Measurements from ENCODE around the gene ACD. TPM values are rescaled to one million over a fixed set of nuclear protein-coding genes. Genes with fewer than 3 reads are reported as not detected.
A peak's percentile ranks its signal among the peaks of the same experiment; 100 is the strongest.

Gene ACD
- total RNA-seq, 6 experiments from 2014 or later = 4.0 to 8.2 (median 5.9) TPM

DNA sequence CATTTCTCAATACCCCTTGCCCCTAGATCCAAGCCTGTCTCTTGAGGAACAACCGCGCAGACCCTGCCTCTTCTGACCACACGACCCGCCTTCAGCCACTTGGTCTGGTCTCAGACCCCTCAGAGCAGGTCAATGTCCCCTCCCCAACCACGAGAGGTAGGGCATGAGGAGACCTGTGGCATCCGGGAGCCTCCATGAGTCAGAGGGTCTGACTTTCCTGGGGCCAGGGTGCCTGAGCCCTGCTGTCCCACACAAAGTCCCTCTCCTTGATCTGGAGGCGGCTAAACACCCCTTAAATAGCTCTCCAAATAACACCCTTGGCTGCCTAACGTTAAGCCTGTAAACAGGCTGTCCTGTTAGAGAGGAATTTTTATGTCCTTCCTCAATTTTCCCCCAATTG, 10.0 kb downstream of the ACD start:
- no peak overlapping the region for H3K27ac ChIP-seq
- ATAC-seq (no peak), DNase-seq (no peak)
- no peak overlapping the region for H3K4me3 ChIP-seq
- no peaks in the 10 kb centered on the region for H3K36me3 ChIP-seq
- no peaks in the 10 kb centered on the region for H3K9me3 ChIP-seq
- peaks cover 0 to 5% (median 0%) of the 10 kb centered on the region in 4 donors for H3K4me1 ChIP-seq
- peaks cover 0 to 16% of the 10 kb centered on the region in 2 donors for H3K27me3 ChIP-seq
- TF ChIP-seq POLR2A (IDR thresholded peaks at IDR 0.05) (no peak), CTCF (IDR thresholded peaks at IDR 0.05) (no peak)
- 33% methylated on average over 1 of the region's 8 CpGs for WGBS (ENCODE audit: insufficient coverage, low coverage, low lambda C conversion rate, missing lambda C conversion rate)
- intact Hi-C loops (cut with DNase I) = no loop called here

- peak in 1 of 3 donors; percentile 65 for DNase-seq
- Histone ChIP-seq H3K27me3 (peaks cover 0 to 16% of the 10 kb centered on the region in 2 donors), H3K4me1 (peaks cover 0 to 5% (median 0%) of the 10 kb centered on the region in 4 donors), H3K36me3 (no peaks in the 10 kb centered on the region), H3K4me3 (no peak overlapping the region), H3K27ac (no peak overlapping the region), H3K9me3 (no peaks in the 10 kb centered on the region)
- TF ChIP-seq POLR2A (IDR thresholded peaks at IDR 0.05) = no peak
- TF ChIP-seq CTCF (IDR thresholded peaks at IDR 0.05) = no peak
- intact Hi-C loops (cut with DNase I) = no loop called here
- WGBS (ENCODE audit: insufficient coverage, low coverage, low lambda C conversion rate, missing lambda C conversion rate) = 38% methylated on average over 4 of the region's 34 CpGs
- ATAC-seq = peak in 3 of 4 donors; percentile 22 to 66 (median 24)
Observed at GRCh38 chr16:67649494-67649931, 10.5 kb downstream of the ACD start.

GRCh38 chr16:67648764-67649407, 11.2 kb downstream of the ACD start:
- intact Hi-C loops (cut with DNase I) = no loop called here
- 37% methylated on average over 3 of the region's 35 CpGs for WGBS (ENCODE audit: insufficient coverage, low coverage, low lambda C conversion rate, missing lambda C conversion rate)
- Histone ChIP-seq H3K27me3 (peaks cover 0 to 10% of the 10 kb centered on the region in 2 donors), H3K36me3 (no peaks in the 10 kb centered on the region), H3K9me3 (no peaks in the 10 kb centered on the region), H3K4me3 (no peak overlapping the region), H3K27ac (no peak overlapping the region), H3K4me1 (peaks cover 0 to 5% (median 0%) of the 10 kb centered on the region in 4 donors)
- ATAC-seq (no peak), DNase-seq (peak in 1 of 3 donors; percentile 42)
- TF ChIP-seq CTCF (IDR thresholded peaks at IDR 0.05) = no peak
- no peak for TF ChIP-seq POLR2A (IDR thresholded peaks at IDR 0.05)

DNA sequence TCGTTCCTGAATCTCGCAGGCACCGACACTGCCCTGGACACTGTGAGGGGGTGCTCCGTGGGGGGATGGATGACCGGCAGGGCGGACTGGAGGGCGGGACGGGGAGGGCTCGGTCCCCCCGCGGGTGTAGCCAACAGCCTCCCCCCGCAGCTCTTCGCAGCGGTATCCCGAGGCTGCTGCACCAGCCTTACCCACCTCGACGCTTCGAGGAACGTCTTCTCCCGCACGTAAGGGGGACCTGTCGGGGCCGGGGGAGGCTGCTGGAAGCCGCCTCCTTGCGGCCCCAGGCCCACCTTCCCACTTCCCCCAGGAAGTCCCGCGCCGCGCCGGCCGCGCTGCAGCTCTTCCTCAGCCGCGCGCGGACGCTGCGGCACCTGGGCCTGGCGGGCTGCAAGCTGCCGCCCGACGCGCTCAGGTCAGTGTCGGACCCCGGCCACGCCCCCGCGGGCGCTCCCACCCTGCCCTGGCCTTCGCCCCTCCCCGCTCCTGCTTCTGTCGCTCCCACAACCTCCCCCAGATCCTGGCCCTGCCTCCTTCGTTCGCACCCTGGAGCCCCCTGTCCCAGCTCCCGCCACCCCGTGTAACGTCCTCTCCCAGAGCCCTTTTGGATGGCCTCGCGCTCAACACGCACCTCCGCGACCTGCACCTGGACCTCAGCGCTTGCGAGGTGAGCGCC, 11.8 kb downstream of the ACD start:
- H3K9me3 ChIP-seq = no peaks in the 10 kb centered on the region
- H3K27ac ChIP-seq = no peak overlapping the region
- TF ChIP-seq POLR2A (IDR thresholded peaks at IDR 0.05) = no peak
- no peak for TF ChIP-seq CTCF (IDR thresholded peaks at IDR 0.05)
- no peak overlapping the region for H3K4me3 ChIP-seq
- intact Hi-C loops (cut with DNase I) = no loop called here
- peaks cover 0 to 1% (median 0%) of the 10 kb centered on the region in 4 donors for H3K4me1 ChIP-seq
- H3K36me3 ChIP-seq = no peaks in the 10 kb centered on the region
- WGBS (ENCODE audit: insufficient coverage, low coverage, low lambda C conversion rate, missing lambda C conversion rate) = 38% methylated on average over 5 of the region's 65 CpGs
- peaks cover 0 to 5% of the 10 kb centered on the region in 2 donors for H3K27me3 ChIP-seq
- no peak for DNase-seq
- no peak for ATAC-seq
